Subcutaneous preadipocyte (primary cell): ENCODE results near the gene ZNF593OS. TPM values are rescaled to one million over a fixed set of nuclear protein-coding genes. Genes with fewer than 3 reads are reported as not detected.

Experiments
- total RNA-seq: library from RNA; depleted of rRNA; stranded (reverse); fragments of >200 nt; gene quantifications from 2 replicates; pipeline ENCODE4 v1.2.3, GENCODE V29; 2012

The ZNF593OS gene
- under 0.01 TPM in 1 of 2 replicates, not detected in the other for total RNA-seq

GRCh38 chr1:26171084-26172072, at the start of gene ZNF593OS:
ZNF593OS (minus strand) TSS chr1:26171832; CDS start chr1:26171661, 171 bp downstream.

GRCh38 chr1:26190373-26190987, 18.8 kb upstream of the ZNF593OS start, which contains the start of gene CATSPER4:
CATSPER4 (plus strand) TSS chr1:26190602; CDS start chr1:26190628, 26 bp downstream.

GRCh38 chr1:26177182-26177684, 5.6 kb upstream of the ZNF593OS start, which contains the start of gene CNKSR1:
CNKSR1 (plus strand) TSS chr1:26177491; CDS start chr1:26177548, 57 bp downstream.

GRCh38 chr1:26169669-26170471, 1.8 kb downstream of the ZNF593OS start, which contains the start of gene ZNF593:
ZNF593 (plus strand) TSS chr1:26169908; CDS start chr1:26169984, 76 bp downstream.

GRCh38 chr1:26168410-26169197, 3.0 kb downstream of the ZNF593OS start, which contains the start of gene C1orf232:
C1orf232 (minus strand) TSS chr1:26168963; CDS start chr1:26168499, 464 bp downstream.

GRCh38 chr1:26158908-26159742, 12.5 kb downstream of the ZNF593OS start, which contains the start of gene FAM110D:
FAM110D (plus strand) TSS chr1:26159079; CDS start chr1:26161292, 2,213 bp downstream.

Other genes with a start within 250 kb of the ZNF593OS start
- gene PAFAH2, start 173.8 kb downstream of the ZNF593OS start, total RNA-seq = 6.6 and 10.0 TPM in 2 replicates
- gene EXTL1, start 150.1 kb downstream of the ZNF593OS start, total RNA-seq = under 0.01 TPM in 2 replicates
- gene SLC30A2, start 125.7 kb downstream of the ZNF593OS start, total RNA-seq = not detected in 2 replicates
- under 0.01 TPM in 1 of 2 replicates, not detected in the other for gene TRIM63, start 104.2 kb downstream of the ZNF593OS start, total RNA-seq
- gene PDIK1L, start 60.0 kb downstream of the ZNF593OS start, total RNA-seq = 2.9 and 4.7 TPM in 2 replicates
- gene FAM110D, start 12.8 kb downstream of the ZNF593OS start, total RNA-seq = not detected in 2 replicates
- not detected in 2 replicates for gene C1orf232, start 2.9 kb downstream of the ZNF593OS start, total RNA-seq
- gene ZNF593, start 1.9 kb downstream of the ZNF593OS start, total RNA-seq = 23.7 and 37.5 TPM in 2 replicates
- under 0.01 TPM in 1 of 2 replicates, not detected in the other for gene CNKSR1, start 5.7 kb upstream of the ZNF593OS start, total RNA-seq
- gene CATSPER4, start 18.8 kb upstream of the ZNF593OS start, total RNA-seq = not detected in 2 replicates
- gene CEP85, start 62.4 kb upstream of the ZNF593OS start, total RNA-seq = 6.6 and 15.6 TPM in 2 replicates
- gene SH3BGRL3, start 108.3 kb upstream of the ZNF593OS start, total RNA-seq = 66.3 and 69.1 TPM in 2 replicates
- 6.5 and 8.8 TPM in 2 replicates for gene UBXN11, start 134.8 kb upstream of the ZNF593OS start, total RNA-seq
- gene CD52, start 146.1 kb upstream of the ZNF593OS start, total RNA-seq = 0.98 TPM in 1 of 2 replicates, not detected in the other
- not detected in 2 replicates for gene CRYBG2, start 182.3 kb upstream of the ZNF593OS start, total RNA-seq
- gene ZNF683, start 200.9 kb upstream of the ZNF593OS start, total RNA-seq = not detected in 2 replicates
- not detected in 2 replicates for gene LIN28A, start 239.0 kb upstream of the ZNF593OS start, total RNA-seq